Measurements from ENCODE around the gene MOB1A.
"Not testable (repeated sequence)": the region's sequence is repeated elsewhere in the genome, so short reads cannot be mapped to it uniquely, and the experiment has no call there.

The MOB1A gene

GRCh38 chr2:74178211-74179062 lies at the start of gene MOB1A:
TSS of gene MOB1A (minus strand) at chr2:74178879. CDS start at chr2:74178674, 205 bp downstream.
- DNase-seq: peak; percentile 98

DNA sequence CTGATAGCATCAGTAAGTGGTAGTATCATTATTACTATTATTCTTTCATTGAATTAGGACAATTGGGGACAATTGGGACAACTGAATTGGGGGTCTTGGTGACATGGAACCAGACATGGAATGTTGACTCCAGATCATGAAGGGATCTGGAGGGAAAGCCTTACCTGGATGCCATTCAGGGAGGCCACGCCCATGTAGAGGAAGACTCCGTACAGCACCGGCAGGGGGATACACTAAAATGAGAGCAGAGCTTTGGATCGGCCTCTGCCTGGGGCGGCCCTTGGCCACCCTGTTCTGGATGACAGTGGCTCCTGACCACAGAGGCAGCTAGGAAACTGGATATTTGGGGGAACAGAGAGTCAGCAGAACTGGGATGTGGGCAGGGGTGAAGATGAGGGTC lies 49.0 kb upstream of the MOB1A start:
- no peak for DNase-seq

- DNase-seq: no peak
These were observed 48.1 kb upstream of the MOB1A start for GRCh38 chr2:74226648-74227213.

DNA sequence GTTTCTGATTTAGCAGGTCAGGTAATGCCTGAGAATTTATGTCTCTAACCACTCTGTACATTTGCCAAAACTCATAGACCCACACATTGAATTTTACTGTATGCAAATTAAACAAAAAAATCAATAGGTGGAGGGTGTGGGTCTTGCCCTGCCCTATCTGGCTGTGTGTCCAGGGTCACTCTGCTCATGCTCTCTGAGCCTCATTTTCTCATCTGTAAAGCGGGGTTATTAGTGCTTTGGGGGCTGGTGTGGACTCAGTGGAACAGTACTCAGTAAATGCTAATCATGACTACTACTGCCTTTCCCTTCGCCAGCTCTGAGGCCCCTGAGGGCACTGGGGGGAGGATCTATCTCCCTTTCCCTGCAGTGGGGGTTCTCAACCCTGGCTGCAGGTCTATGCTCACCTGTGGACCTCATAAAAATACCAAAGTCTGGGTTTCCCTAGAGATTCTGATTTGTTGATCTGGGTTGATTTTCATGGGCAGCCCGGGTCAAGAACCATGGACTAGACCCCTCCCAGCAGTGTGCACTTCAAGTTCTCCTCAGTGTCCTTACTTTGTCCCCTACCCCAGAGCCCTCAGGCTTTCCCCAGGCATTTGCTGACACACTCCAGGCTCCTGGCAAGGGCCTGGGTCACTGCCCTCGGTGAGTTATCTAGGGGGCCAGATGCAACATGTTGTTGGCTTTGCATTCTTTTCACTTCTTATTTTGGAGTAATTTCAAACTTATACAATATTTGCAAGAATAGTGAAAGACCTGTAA lies 47.2 kb upstream of the MOB1A start:
- DNase-seq: no peak

DNA sequence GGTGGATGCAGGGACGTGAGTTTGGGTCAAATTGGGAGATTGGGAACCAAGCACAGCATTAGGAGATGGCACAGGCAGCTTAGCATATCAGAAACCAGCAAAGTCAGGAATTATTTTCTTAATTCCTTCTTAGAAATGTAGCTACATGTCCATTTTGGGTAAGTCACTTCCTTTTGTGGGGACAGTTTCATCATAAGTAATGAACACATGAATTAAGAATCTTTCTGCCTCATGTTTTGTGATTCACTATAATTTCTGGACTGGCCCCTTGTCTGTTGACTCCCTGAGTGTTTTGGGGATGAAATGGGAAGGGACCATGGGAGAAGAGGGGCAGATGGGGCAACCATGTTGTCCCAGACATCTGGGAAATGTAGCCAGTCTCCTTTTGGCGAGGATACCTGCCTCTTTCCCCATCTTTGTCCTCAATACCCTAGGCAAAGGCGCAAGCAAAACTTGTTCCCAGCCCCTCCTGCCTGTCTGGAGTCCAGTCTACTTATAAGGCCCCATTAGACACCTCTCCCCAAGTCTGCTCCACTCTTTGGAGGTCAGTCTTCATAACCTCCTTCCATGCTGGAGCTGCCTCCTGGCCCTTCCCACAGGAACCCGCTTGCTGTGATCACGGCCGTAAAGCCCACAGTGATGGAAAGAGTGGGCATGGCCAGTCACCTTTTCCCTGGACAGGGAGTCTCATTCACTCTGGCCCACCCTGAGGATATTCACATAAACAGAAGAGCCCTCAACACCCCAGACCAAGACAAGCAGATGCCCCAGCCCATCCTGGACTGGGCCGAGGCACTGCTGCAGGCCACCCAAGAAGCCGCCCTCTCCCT lies 45.5 kb upstream of the MOB1A start:
- DNase-seq: no peak

DNA sequence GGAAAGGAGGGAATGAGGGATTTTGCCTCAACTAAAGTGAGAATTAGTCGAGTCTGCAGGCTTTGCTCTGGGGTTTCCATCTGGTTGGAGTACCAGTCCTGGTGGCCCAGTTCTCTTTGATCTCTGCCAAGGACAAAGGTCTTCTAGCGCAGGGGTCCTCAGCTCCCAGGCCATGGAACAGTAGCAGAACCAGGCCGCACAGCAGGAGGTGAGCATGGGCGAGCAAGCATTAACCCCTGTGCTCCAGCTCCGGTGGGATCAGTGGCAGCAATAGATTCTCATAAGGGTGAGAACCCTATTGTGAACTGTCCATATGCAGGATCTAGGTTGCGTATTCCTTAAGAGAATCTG lies 43.6 kb upstream of the MOB1A start:
- DNase-seq: no peak

GRCh38 chr2:74221604-74222299 lies 43.1 kb upstream of the MOB1A start:
- DNase-seq: no peak

DNA sequence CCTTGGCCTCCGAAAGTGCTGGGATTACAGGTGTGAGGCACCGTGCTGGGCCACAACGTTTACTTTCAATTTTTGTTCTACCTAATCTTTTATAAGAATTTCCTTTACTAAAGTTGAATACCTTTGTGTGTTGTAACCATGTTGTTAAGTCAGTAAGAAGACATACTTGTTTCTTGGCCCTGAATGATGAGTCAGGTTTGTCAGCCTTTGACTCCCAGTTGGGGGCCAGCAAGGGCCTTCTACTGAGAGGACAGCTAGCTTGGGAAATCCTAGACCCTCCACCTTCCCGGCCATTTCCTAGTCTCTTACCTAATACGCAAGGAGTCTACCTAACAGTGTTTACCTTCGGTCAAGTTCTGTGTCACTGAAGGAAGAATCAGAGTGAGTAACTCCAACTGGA lies 42.4 kb upstream of the MOB1A start:
- no peak for DNase-seq

GRCh38 chr2:74219846-74220486 lies 41.3 kb upstream of the MOB1A start:
- DNase-seq: no peak

DNA sequence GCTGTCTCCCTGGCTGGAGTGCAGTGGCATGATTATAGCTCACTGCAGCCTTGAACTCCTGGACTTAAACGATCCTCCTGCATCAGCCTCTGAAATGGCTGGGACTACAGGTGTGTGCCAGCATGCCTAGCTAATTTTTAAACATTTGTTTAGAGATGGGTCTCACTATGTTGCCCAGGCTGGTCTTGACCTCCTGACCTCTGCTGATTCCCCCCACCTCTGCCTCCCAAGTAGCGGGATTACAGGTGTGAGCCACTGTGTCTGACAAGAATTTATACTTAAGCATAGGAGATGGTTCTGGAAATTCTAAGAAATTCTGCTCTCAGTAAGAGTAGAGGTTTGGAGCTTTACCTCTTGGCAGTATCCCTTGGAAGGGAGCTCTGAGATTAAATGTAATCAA lies 38.0 kb upstream of the MOB1A start:
- DNase-seq: no peak

DNA sequence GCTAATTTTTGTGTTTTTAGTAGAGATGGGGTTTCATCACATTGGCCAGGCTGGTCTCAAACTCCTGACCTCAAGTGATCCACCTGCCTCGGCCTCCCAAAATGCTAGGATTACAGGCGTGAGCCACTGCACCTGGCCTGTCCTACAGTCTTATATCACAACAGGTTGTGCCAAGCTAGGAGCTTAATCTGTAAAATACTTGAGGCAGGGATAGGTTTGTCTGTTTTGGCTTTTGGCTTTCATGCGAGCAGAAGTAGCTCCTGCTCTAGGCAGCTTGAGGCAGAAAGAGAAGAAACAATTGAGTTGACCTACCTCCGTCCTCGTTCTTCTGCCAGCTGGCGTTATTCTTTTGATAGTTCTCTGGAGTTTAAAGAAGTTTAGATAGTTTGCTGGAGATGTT lies 37.1 kb upstream of the MOB1A start:
- DNase-seq: not testable (repeated sequence)

GRCh38 chr2:74212702-74213410 lies 34.2 kb upstream of the MOB1A start:
- no peak for DNase-seq

- DNase-seq: peak; percentile 38
These were observed 27.6 kb upstream of the MOB1A start for GRCh38 chr2:74206180-74206688.

- no peak for DNase-seq
These were observed 26.9 kb upstream of the MOB1A start for GRCh38 chr2:74205596-74205995.

DNA sequence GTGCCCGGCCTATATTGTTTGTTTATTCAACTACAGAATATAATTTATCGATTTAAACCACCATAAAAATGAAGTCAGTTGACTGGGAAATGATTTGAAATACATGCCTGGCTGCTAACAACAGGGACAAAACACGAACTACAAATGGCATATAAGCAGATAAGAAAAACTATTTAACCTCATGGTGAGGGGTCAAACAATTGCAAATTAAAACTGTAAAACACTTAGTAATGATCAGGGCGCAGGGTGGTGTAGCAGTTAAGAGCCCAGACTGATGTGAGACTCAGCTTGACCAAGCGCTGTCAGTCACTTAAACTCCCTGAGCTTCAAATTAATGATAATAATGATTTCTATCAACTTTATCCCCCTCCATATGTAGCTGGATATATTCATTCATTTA lies 26.4 kb upstream of the MOB1A start:
- no peak for DNase-seq

DNA sequence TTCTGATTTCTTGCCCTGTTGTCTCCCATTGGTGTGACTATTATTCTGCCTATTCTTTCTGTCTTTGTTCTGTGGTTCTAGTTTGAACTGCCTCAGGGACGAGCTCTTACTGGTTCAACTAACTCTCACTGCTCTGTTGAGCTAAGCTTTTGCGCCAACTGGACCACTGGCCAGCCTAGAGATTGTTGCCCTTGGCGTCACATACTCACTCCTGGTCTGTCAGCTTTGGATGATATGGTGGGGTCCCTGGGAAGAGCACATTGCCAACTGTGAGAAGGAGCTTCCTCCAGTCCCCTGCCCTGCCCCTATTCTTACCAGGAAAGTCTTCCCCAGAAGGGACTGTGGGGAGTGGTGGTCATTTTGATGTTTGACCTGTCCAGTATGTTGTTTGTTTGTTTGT lies 25.8 kb upstream of the MOB1A start:
- no peak for DNase-seq

DNA sequence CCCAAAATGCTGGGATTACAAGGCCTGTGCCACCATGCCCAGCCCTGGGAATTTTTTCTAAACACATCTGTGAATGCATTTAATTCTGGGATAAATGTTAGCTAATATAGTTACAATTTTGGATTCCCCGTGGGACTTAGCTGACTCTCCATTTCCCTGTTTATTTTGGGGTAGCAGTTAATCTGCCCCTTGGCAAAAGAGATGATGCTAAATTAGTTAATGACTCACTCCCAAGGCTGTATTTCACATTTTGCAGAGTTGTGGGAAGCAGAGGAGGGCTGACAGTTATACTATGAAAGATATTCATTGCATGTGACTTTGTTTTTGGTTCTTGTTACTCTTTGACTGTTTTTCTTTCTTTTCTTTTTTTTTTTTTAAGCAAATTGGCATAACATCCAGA lies 22.9 kb upstream of the MOB1A start:
- no peak for DNase-seq

DNA sequence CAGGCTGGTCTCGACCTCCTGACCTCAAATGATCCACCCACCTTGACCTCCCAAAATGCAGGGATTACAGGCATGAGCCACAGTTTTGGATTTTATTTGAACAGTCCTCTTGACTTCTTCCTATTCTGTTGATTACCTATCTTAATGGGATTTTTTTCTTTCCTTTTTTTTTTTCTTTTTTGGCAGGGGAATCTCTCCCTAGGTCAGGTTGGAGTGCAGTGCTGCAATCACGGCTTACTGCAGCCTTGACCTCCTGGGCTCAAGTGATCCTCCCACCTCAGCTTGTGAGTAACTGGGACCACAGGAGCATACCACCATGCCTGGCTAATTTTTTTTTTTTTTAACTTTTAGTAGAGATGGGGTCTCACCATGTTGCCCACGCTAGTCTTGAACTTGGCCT lies 22.5 kb upstream of the MOB1A start:
- DNase-seq: no peak

GRCh38 chr2:74199871-74200305 lies 21.2 kb upstream of the MOB1A start:
- peak; percentile 56 for DNase-seq

- peak; percentile 20 for DNase-seq
These were observed 20.6 kb upstream of the MOB1A start for GRCh38 chr2:74199275-74199701.
